H1 (cell line): ENCODE data around the gene ALOX15. TPM values are rescaled to one million over a fixed set of nuclear protein-coding genes. Genes with fewer than 3 reads are reported as not detected.
A peak's percentile ranks its signal among the peaks of the same experiment; 100 is the strongest.

Source experiments
- CTCF ChIA-PET: fragments of 300-600 bp; sonication (Branson Sonifier 250); formaldehyde crosslinking; loops from one replicate; lab custom pipeline; 2021; ENCODE audit not compliant: partially characterized antibody; lab: Charles Lee
- POLR2A ChIA-PET: fragments of 300-600 bp; sonication (Branson Sonifier 250); formaldehyde crosslinking; loops from one replicate; lab custom pipeline; 2021; ENCODE audit warnings: inconsistent platforms; ENCODE audit not compliant: partially characterized antibody; lab: Charles Lee
- DNase-seq, 2 experiments: peaks; one replicate each; pipeline versions ENCODE4 v3.0.0 to v3.0.0-alpha.2; 2010 to 2022; ENCODE audit warnings: low spot score in 2 of 2, low read depth in 1 of 2, mixed read lengths in 1 of 2
- FAIRE-seq: peaks from 2 replicates; lab custom pipeline; 2011; peaks lifted over from hg19 to GRCh38; lab: Jason Lieb, UNC
- H2AFZ ChIP-seq: 2 replicates; pipeline ENCODE4 v1.8.1; 2012; ENCODE audit warnings: low read length, inconsistent platforms
- H2AK5ac ChIP-seq: 2 replicates; pipeline ENCODE4 v1.6.1; 2013; ENCODE audit warnings: low read depth, low read length
- H2BK120ac ChIP-seq: replicated peaks from 2 replicates; pipeline ENCODE3; 2013; ENCODE audit warnings: low read depth, low read length, inconsistent platforms
- H2BK12ac ChIP-seq: 2 replicates; pipeline ENCODE4 v1.6.1; 2013; ENCODE audit warnings: low read depth, low read length
- H2BK15ac ChIP-seq: 2 replicates; pipeline ENCODE4 v1.6.1; 2013; ENCODE audit warnings: low read length
- H2BK20ac ChIP-seq: 2 replicates; pipeline ENCODE4 v1.6.1; 2013; ENCODE audit warnings: low read length
- H2BK5ac ChIP-seq: 2 replicates; pipeline ENCODE4 v1.6.1; 2013; ENCODE audit warnings: low read depth, low read length
- H3K14ac ChIP-seq: 2 replicates; pipeline ENCODE4 v1.6.1; 2013; ENCODE audit warnings: inconsistent platforms; ENCODE audit not compliant: insufficient read length
- H3K18ac ChIP-seq: 2 replicates; pipeline ENCODE4 v1.6.1; 2013; ENCODE audit warnings: low read length; ENCODE audit errors: extremely low read depth
- H3K23ac ChIP-seq: 2 replicates; pipeline ENCODE4 v1.6.1; 2013; ENCODE audit warnings: inconsistent platforms; ENCODE audit not compliant: insufficient read length
- H3K23me2 ChIP-seq: 2 replicates; pipeline ENCODE4 v1.6.1; 2013; ENCODE audit warnings: low read depth, low read length
- H3K27ac ChIP-seq: 2 replicates; pipeline ENCODE4 v1.6.1; 2011; ENCODE audit warnings: low read depth, low read length, inconsistent platforms
- H3K27me3 ChIP-seq, 4 experiments: replicated peaks in 1 of 4; 1 replicate in 1 of 4; 2 replicates in 3 of 4; pipeline versions ENCODE4 v1.6.1 to v1.8.1; 2011 to 2013; ENCODE audit warnings: low read length in 3 of 4, mild to moderate bottlenecking in 3 of 4, inconsistent platforms in 2 of 4, mixed read lengths in 2 of 4, moderate library complexity in 1 of 4; ENCODE audit not compliant: control insufficient read depth in 3 of 4, insufficient read depth in 3 of 4; ENCODE audit errors: extremely low read depth in 1 of 4
- H3K36me3 ChIP-seq, 4 experiments: 2 replicates each; pipeline versions ENCODE4 v1.6.1 to v1.8.1; 2011 to 2013; ENCODE audit warnings: mild to moderate bottlenecking in 4 of 4, low read length in 3 of 4, moderate library complexity in 2 of 4, control low read depth in 1 of 4, inconsistent platforms in 1 of 4; ENCODE audit not compliant: insufficient read depth in 4 of 4, control insufficient read depth in 2 of 4
- H3K4ac ChIP-seq: replicated peaks from 2 replicates; pipeline ENCODE3; 2013; ENCODE audit warnings: low read length, low read depth, mixed read lengths, inconsistent platforms; ENCODE audit not compliant: insufficient read length
- H3K4me1 ChIP-seq, 4 experiments: replicated peaks in 1 of 4; 1 replicate in 1 of 4; 2 replicates in 3 of 4; pipeline versions ENCODE4 v1.6.1 to v1.8.1; 2011 to 2013; ENCODE audit warnings: low read length in 3 of 4, inconsistent platforms in 2 of 4, mixed read lengths in 1 of 4; ENCODE audit not compliant: insufficient read depth in 4 of 4, control insufficient read depth in 3 of 4
- H3K4me2 ChIP-seq, 2 experiments: 2 replicates each; pipeline versions ENCODE4 v1.6.1 to v1.8.1; 2011 to 2013; ENCODE audit warnings: low read depth in 2 of 2, low read length in 2 of 2, control low read depth in 1 of 2, inconsistent platforms in 1 of 2, mild to moderate bottlenecking in 1 of 2; ENCODE audit not compliant: insufficient read depth in 1 of 2
- H3K4me3 ChIP-seq, 4 experiments: fragments of 200-600, 300-600 bp in 1 of 4; sonication (generic), shearing (Covaris generic), sonication (Bioruptor Twin) in 1 of 4; 2 replicates each; pipeline versions ENCODE4 v1.5.1 to v1.8.1; 2011 to 2016; ENCODE audit warnings: low read length in 4 of 4, low read depth in 3 of 4, control low read depth in 2 of 4, inconsistent platforms in 2 of 4, mild to moderate bottlenecking in 2 of 4, mixed read lengths in 1 of 4, moderate library complexity in 1 of 4; ENCODE audit not compliant: insufficient read depth in 2 of 4; ENCODE audit errors: extremely low read depth in 1 of 4
- H3K56ac ChIP-seq: replicated peaks from 2 replicates; pipeline ENCODE3; 2013; ENCODE audit warnings: low read depth, mild to moderate bottlenecking, mixed read lengths, low read length, inconsistent platforms; ENCODE audit not compliant: insufficient read length
- H3K79me1 ChIP-seq: 2 replicates; pipeline ENCODE4 v1.6.1; 2013; ENCODE audit warnings: low read depth, low read length, control low read depth
- H3K79me2 ChIP-seq, 2 experiments: 2 replicates each; pipeline versions ENCODE4 v1.6.1 to v1.8.1; 2012 to 2013; ENCODE audit warnings: low read length in 2 of 2, mild to moderate bottlenecking in 2 of 2, inconsistent platforms in 1 of 2; ENCODE audit not compliant: insufficient read depth in 2 of 2, control insufficient read depth in 1 of 2
- H3K9ac ChIP-seq, 4 experiments: replicated peaks in 1 of 4; 1 replicate in 1 of 4; 2 replicates in 3 of 4; pipeline versions ENCODE4 v1.6.1 to v1.8.1; 2011 to 2013; ENCODE audit warnings: low read depth in 3 of 4, low read length in 3 of 4, control low read depth in 2 of 4, mild to moderate bottlenecking in 2 of 4, moderate library complexity in 2 of 4, inconsistent platforms in 1 of 4; ENCODE audit errors: extremely low read depth in 1 of 4
- H3K9me3 ChIP-seq, 2 experiments: 2 replicates each; pipeline versions ENCODE4 v1.6.1 to v1.8.1; 2012 to 2013; ENCODE audit warnings: mild to moderate bottlenecking in 2 of 2, moderate library complexity in 2 of 2, control low read depth in 1 of 2, inconsistent platforms in 1 of 2, low read depth in 1 of 2, low read length in 1 of 2, mixed read lengths in 1 of 2; ENCODE audit not compliant: insufficient read depth in 2 of 2
- H4K20me1 ChIP-seq, 2 experiments: replicated peaks in 1 of 2; 2 replicates each; pipeline versions ENCODE3 to v1.8.1; 2011 to 2013; ENCODE audit warnings: inconsistent platforms in 2 of 2, low read length in 2 of 2, mild to moderate bottlenecking in 1 of 2; ENCODE audit not compliant: insufficient read depth in 2 of 2, control insufficient read depth in 1 of 2
- H4K5ac ChIP-seq: 2 replicates; pipeline ENCODE4 v1.6.1; 2013; ENCODE audit warnings: low read length, low read depth, mixed read lengths, inconsistent platforms; ENCODE audit not compliant: insufficient read length
- H4K8ac ChIP-seq: 2 replicates; pipeline ENCODE4 v1.8.0; 2013; ENCODE audit warnings: mild to moderate bottlenecking, moderate library complexity, low read length, inconsistent platforms; ENCODE audit not compliant: insufficient read depth; ENCODE audit errors: extremely low read depth
- H4K91ac ChIP-seq: replicated peaks from 2 replicates; pipeline ENCODE3; 2013; ENCODE audit warnings: low read length, mixed read lengths, inconsistent platforms; ENCODE audit not compliant: insufficient read length
- CHD1 ChIP-seq: IDR thresholded peaks from 2 replicates; pipeline ENCODE4 v1.6.1; 2012; ENCODE audit warnings: low read depth, low read length, improper control_type of control experiment
- KDM4A ChIP-seq: IDR thresholded peaks from one replicate; pipeline ENCODE4 v1.7.1; 2012; ENCODE audit warnings: low read depth, mild to moderate bottlenecking, moderate library complexity, low read length, inconsistent platforms; ENCODE audit not compliant: severe bottlenecking
- RAD21 ChIP-seq, 2 experiments: IDR thresholded peaks in 1 of 2; conservative IDR thresholded peaks in 1 of 2; 2 replicates each; pipeline ENCODE4 v1.6.1; 2011; ENCODE audit warnings: low read depth in 2 of 2, low read length in 2 of 2, improper control_type of control experiment in 1 of 2, inconsistent platforms in 1 of 2, mild to moderate bottlenecking in 1 of 2, moderate library complexity in 1 of 2
- WGBS, 2 experiments: shearing (Covaris generic) in 1 of 2; methylation state at CpG; one replicate each; pipeline versions ENCODE4 v1.1.6 to v1.1.7; 2013 to 2015; ENCODE audit warnings: low lambda C conversion rate in 2 of 2, mixed read lengths in 2 of 2, inconsistent platforms in 1 of 2, low coverage in 1 of 2, missing lambda C conversion rate in 1 of 2; ENCODE audit not compliant: insufficient replicate concordance in 2 of 2, insufficient coverage in 1 of 2, insufficient read length in 1 of 2; ENCODE audit errors: extremely low coverage in 1 of 2, missing lambda C conversion rate in 1 of 2; 5-methylcytosine and 5-hydroxymethylcytosine counted together
- polyA plus RNA-seq, 7 experiments: library from polyadenylated mRNA; depleted of rRNA in 3 of 7; stranded (reverse) in 5 of 7; unstranded in 2 of 7; fragments of >200 nt in 5 of 7; fragments of 200-250 nt in 2 of 7; gene quantifications; 1 replicate in 5 of 7; 2 replicates in 1 of 7; 4 replicates in 1 of 7; pipeline versions ENCODE4 v1.2.1 to v1.2.3, GENCODE V29; 2011 to 2013; ENCODE audit warnings: missing spikeins in 2 of 7, mixed read lengths in 2 of 7
- total RNA-seq: library from RNA; stranded (reverse); fragmentation: NEBNext Ultra II Directional; extraction: Animal tissue kit (Norgen Biotek cat#: 25700); gene quantifications from 2 replicates; pipeline ENCODE4 v1.2.1, GENCODE V29; 2021
- TF ChIP-seq, protein P1 (sequence below), 3 experiments: IDR thresholded peaks; 1 replicate in 2 of 3; 2 replicates in 1 of 3; pipeline versions ENCODE4 v1.5.1 to v1.6.1; 2011; ENCODE audit warnings: low read length in 3 of 3, mild to moderate bottlenecking in 3 of 3, inconsistent platforms in 2 of 3, low read depth in 1 of 3, moderate library complexity in 1 of 3; ENCODE audit not compliant: insufficient read depth in 1 of 3; ENCODE audit errors: control extremely low read depth in 1 of 3

The ALOX15 gene
- total and polyA plus RNA-seq, 2 of the 8 experiments (the other 6 are each of a cell fraction or from before 2014, with no cell fraction given), result 1.5 to 1.7 TPM

DNA sequence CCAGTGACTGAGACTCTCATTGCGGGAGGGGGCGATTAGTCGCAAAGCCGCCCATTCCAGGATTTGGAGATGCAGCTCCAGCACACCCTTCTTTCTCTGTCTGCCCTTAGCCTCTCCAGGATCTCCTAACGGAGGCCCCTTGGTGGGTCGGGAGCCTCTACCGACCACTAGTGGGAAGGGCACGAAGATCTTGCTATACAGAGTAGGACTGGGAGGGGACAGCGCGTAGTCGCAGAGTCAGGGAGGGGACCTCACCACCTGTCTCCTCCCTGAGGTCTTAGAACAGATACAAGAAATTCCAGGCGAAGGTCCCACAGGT lies 57.7 kb downstream of the ALOX15 start:
- no peak for FAIRE-seq
- CTCF ChIA-PET, result interaction anchor here (0.6 to 8.8 kb wide), 11 partner anchors 10 to 142 kb away, joined by 3 to 114 read pairs (median 4); partner anchors contain the start of gene PELP1

More for the DNA sequence above, 57.7 kb downstream of the ALOX15 start:
- no peak overlapping the region for H4K91ac ChIP-seq
- H3K27me3 ChIP-seq, result peaks cover 8 to 45% (median 38%) of the 10 kb centered on the region in 4 experiments
- no peak overlapping the region for H2BK20ac ChIP-seq
- H3K27ac ChIP-seq, result no peak overlapping the region
- no peak overlapping the region for H2AK5ac ChIP-seq
- no peaks in the 10 kb centered on the region for H3K9me3 ChIP-seq
- TF ChIP-seq RAD21 (IDR thresholded peaks at IDR 0.05 in 1 of 2, conservative IDR thresholded peaks at IDR 0.05 in 1 of 2; ENCODE audit: low read depth in 2 of 2, low read length in 2 of 2) (peak in 1 of 2 experiments; percentile 10; a peak in 2 of 4 replicates), CHD1 (no peak), KDM4A (no peak)
- TF ChIP-seq, protein P1, sequence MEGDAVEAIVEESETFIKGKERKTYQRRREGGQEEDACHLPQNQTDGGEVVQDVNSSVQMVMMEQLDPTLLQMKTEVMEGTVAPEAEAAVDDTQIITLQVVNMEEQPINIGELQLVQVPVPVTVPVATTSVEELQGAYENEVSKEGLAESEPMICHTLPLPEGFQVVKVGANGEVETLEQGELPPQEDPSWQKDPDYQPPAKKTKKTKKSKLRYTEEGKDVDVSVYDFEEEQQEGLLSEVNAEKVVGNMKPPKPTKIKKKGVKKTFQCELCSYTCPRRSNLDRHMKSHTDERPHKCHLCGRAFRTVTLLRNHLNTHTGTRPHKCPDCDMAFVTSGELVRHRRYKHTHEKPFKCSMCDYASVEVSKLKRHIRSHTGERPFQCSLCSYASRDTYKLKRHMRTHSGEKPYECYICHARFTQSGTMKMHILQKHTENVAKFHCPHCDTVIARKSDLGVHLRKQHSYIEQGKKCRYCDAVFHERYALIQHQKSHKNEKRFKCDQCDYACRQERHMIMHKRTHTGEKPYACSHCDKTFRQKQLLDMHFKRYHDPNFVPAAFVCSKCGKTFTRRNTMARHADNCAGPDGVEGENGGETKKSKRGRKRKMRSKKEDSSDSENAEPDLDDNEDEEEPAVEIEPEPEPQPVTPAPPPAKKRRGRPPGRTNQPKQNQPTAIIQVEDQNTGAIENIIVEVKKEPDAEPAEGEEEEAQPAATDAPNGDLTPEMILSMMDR (IDR thresholded peaks at IDR 0.05; ENCODE audit: control extremely low read depth in 1 of 3, insufficient read depth in 1 of 3, low read depth in 1 of 3, low read length in 3 of 3), result peak; percentile 38 to 61 (median 48); a peak in 3 of 4 replicates
- H3K36me3 ChIP-seq, result no peaks in the 10 kb centered on the region
- no peak overlapping the region for H3K23ac ChIP-seq
- no peak overlapping the region for H3K9ac ChIP-seq
- H3K4me3 ChIP-seq, result peak overlapping the region; percentile 45 to 69 (median 58)
- 19% methylated on average over 12 of the region's 12 CpGs; no CpG with 5 or more reads in 1 of the 2 experiments for WGBS, 2 experiments
- no peak overlapping the region for H3K4ac ChIP-seq
- H2BK120ac ChIP-seq, result no peak overlapping the region
- H3K79me2 ChIP-seq, result no peaks in the 10 kb centered on the region
- POLR2A ChIA-PET, result interaction anchor here (1.2 to 2.0 kb wide), 4 partner anchors 10 to 53 kb away, joined by 3 to 7 read pairs (median 4); no protein-coding TSS in a partner anchor
- no peak for DNase-seq
- H4K5ac ChIP-seq, result no peak overlapping the region
- peak overlapping the region; percentile 2; the same call in 1 of the 2 replicates for H2AFZ ChIP-seq
- H3K79me1 ChIP-seq, result no peaks in the 10 kb centered on the region
- H3K4me1 ChIP-seq, result peaks cover 0 to 18% (median 13%) of the 10 kb centered on the region in 4 experiments; a peak in 6 of 7 replicates
- no peak overlapping the region for H2BK12ac ChIP-seq
- no peak overlapping the region for H2BK5ac ChIP-seq
- no peak overlapping the region for H3K14ac ChIP-seq
- H3K18ac ChIP-seq, result no peak overlapping the region; the same call in none of the 2 replicates
- H4K20me1 ChIP-seq, result peaks cover 0 to 1% of the 10 kb centered on the region in 2 experiments
- H3K4me2 ChIP-seq, result peak overlapping the region; percentile 75 to 88
- H4K8ac ChIP-seq, result 0 out of 2 replicates have a peak overlapping the region, but pooled peaks have one; percentile 76
- H3K23me2 ChIP-seq, result peaks cover 10% of the 10 kb centered on the region; the same call in 1 of the 2 replicates
- no peak overlapping the region for H3K56ac ChIP-seq
- no peak overlapping the region for H2BK15ac ChIP-seq
